ENCODE measurements around the gene MCTP1. TPM values are rescaled to one million over a fixed set of nuclear protein-coding genes. Genes with fewer than 3 reads are reported as not detected.

The MCTP1 gene
- total RNA-seq, 1 experiment from 2014 or later: 2.5 TPM

DNA sequence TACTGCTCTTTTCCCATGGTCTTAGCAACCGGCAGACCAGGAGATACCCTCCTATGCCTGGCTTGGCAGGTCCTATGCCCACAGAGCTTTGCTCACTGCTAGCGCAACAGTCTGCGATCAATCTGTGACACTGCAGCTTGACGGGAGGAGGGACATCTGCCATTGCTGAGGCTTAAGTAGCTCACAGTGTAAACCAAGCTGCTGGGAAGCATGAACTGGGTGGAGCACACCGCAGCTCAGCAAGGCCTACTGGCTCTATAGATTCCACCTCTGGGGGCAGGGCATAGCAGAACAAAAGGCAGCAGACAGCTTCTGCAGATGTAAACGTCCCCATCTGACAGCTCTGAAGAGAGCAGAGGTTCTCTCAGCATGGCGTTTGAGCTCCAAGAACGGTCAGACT is 40.4 kb downstream of the MCTP1 start:
- H3K23ac ChIP-seq (ENCODE audit: insufficient read length, low read depth, low read length): no peak overlapping the region
- no peaks in the 10 kb centered on the region for H3K79me1 ChIP-seq (ENCODE audit: insufficient read depth, low read depth, low read length, poor library complexity, severe bottlenecking)
- no peak overlapping the region for H3T11ph ChIP-seq (ENCODE audit: low read length)
- peaks cover 3% of the 10 kb centered on the region; the same call in 1 of the 2 replicates for H3K27me3 Mint-ChIP-seq (ENCODE audit: low read depth)
- no peaks in the 10 kb centered on the region for H3K79me2 ChIP-seq (ENCODE audit: insufficient read depth, low read length)
- no peaks in the 10 kb centered on the region for H3K4me1 ChIP-seq (ENCODE audit: insufficient read depth, low read length)
- H3K4me3 Mint-ChIP-seq: no peak overlapping the region
- no peak overlapping the region for H3K9ac ChIP-seq (ENCODE audit: extremely low read depth, insufficient read length, low read length)
- H3K27me3 ChIP-seq (ENCODE audit: insufficient read depth, low read length): no peaks in the 10 kb centered on the region
- no peak overlapping the region for H4K5ac ChIP-seq (ENCODE audit: insufficient read length, low read depth, low read length)
- no peak overlapping the region for H2AK5ac ChIP-seq (ENCODE audit: insufficient read length, low read length)
- no peaks in the 10 kb centered on the region for H3K36me3 Mint-ChIP-seq (ENCODE audit: insufficient read depth in 1 of 3, low read depth in 3 of 3)
- H3K18ac ChIP-seq (ENCODE audit: insufficient read length, low read depth, low read length): no peak overlapping the region
- TF ChIP-seq, protein P1, sequence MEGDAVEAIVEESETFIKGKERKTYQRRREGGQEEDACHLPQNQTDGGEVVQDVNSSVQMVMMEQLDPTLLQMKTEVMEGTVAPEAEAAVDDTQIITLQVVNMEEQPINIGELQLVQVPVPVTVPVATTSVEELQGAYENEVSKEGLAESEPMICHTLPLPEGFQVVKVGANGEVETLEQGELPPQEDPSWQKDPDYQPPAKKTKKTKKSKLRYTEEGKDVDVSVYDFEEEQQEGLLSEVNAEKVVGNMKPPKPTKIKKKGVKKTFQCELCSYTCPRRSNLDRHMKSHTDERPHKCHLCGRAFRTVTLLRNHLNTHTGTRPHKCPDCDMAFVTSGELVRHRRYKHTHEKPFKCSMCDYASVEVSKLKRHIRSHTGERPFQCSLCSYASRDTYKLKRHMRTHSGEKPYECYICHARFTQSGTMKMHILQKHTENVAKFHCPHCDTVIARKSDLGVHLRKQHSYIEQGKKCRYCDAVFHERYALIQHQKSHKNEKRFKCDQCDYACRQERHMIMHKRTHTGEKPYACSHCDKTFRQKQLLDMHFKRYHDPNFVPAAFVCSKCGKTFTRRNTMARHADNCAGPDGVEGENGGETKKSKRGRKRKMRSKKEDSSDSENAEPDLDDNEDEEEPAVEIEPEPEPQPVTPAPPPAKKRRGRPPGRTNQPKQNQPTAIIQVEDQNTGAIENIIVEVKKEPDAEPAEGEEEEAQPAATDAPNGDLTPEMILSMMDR (conservative IDR thresholded peaks at IDR 0.05): no peak
- H3K4me1 Mint-ChIP-seq: 0 out of 4 replicates have a peak, but pooled peaks cover 0 to 7% of the 10 kb centered on the region in 2 experiments
- H4K91ac ChIP-seq (ENCODE audit: insufficient read length, low read depth, low read length): no peak overlapping the region
- no peak overlapping the region for H4K8ac ChIP-seq (replicated peaks; ENCODE audit: insufficient read length, low read depth, low read length)
- no CpG with 5 or more reads among the region's 8 CpGs for WGBS (ENCODE audit: extremely low coverage, insufficient read length, low lambda C conversion rate)
- H3K9me3 Mint-ChIP-seq: peaks cover 0 to 4% of the 10 kb centered on the region in 2 experiments; a peak in 3 of 5 replicates
- no peak overlapping the region for H3K4me2 ChIP-seq (ENCODE audit: insufficient read depth, insufficient read length, low read length)
- H2BK15ac ChIP-seq (ENCODE audit: low read depth, low read length): no peak overlapping the region
- H3K56ac ChIP-seq (ENCODE audit: insufficient read length, low read depth, low read length): no peak overlapping the region
- H2BK120ac ChIP-seq (ENCODE audit: low read depth, low read length, poor library complexity, severe bottlenecking): no peak overlapping the region
- no peak overlapping the region for H3K27ac ChIP-seq (ENCODE audit: insufficient read length, low read depth, low read length)
- no peaks in the 10 kb centered on the region for H3K9me3 ChIP-seq (ENCODE audit: control insufficient read depth, low read depth, low read length)
- no peak overlapping the region for H3K4ac ChIP-seq (ENCODE audit: low read depth, low read length)
- no peak overlapping the region for H2BK5ac ChIP-seq (ENCODE audit: insufficient read length, low read length)
- no peak overlapping the region for H3K14ac ChIP-seq (ENCODE audit: insufficient read depth, low read length)
- no peaks in the 10 kb centered on the region for H3K23me2 ChIP-seq (ENCODE audit: insufficient read length, low read depth, low read length, poor library complexity, severe bottlenecking)
- no peak overlapping the region for H2BK12ac ChIP-seq (ENCODE audit: insufficient read length, low read depth, low read length)
- H3K27ac Mint-ChIP-seq: no peak overlapping the region
- no peak overlapping the region for H2AFZ ChIP-seq (ENCODE audit: low read length)
- H2BK20ac ChIP-seq (ENCODE audit: low read depth, low read length, poor library complexity, severe bottlenecking): no peak overlapping the region
- DNase-seq: peak; percentile 33
- no peaks in the 10 kb centered on the region for H4K20me1 ChIP-seq (ENCODE audit: control insufficient read depth, insufficient read depth, insufficient read length)

Measured in H9 (cell line).